Small intestine (tissue), 16 donors: Measurements from ENCODE around the gene SBNO1. TPM values are rescaled to one million over a fixed set of nuclear protein-coding genes. Genes with fewer than 3 reads are reported as not detected.
A peak's percentile ranks its signal among the peaks of the same experiment; 100 is the strongest.
"Not testable (repeated sequence)": the region's sequence is repeated elsewhere in the genome, so short reads cannot be mapped to it uniquely, and the experiment has no call there.

Experiments used
- DNase-seq, 2 donors: peaks; one replicate each; pipeline versions ENCODE4 v3.0.0 to v3.0.0-alpha.2; 2013
- FAIRE-seq: peaks from 2 replicates; lab custom pipeline; 2012; peaks lifted over from hg19 to GRCh38; lab: Jason Lieb, UNC
- H3K27ac ChIP-seq, 3 donors: one replicate each; pipeline ENCODE4 v1.5.1; 2013; ENCODE audit warnings: low read length in 2 of 3, mild to moderate bottlenecking in 2 of 3, control low read depth in 1 of 3, inconsistent platforms in 1 of 3, low read depth in 1 of 3, moderate library complexity in 1 of 3
- H3K27me3 ChIP-seq, 3 donors: one replicate each; pipeline ENCODE4 v1.6.1; 2013; ENCODE audit warnings: low read length in 3 of 3, inconsistent platforms in 1 of 3; ENCODE audit not compliant: control insufficient read depth in 3 of 3, insufficient read depth in 3 of 3
- H3K36me3 ChIP-seq, 3 donors: one replicate each; pipeline ENCODE4 v1.6.1; 2013; ENCODE audit warnings: low read length in 3 of 3, inconsistent platforms in 1 of 3, low read depth in 1 of 3, mild to moderate bottlenecking in 1 of 3, moderate library complexity in 1 of 3; ENCODE audit not compliant: control insufficient read depth in 3 of 3, insufficient read depth in 2 of 3
- H3K4me1 ChIP-seq, 3 donors: one replicate each; pipeline ENCODE4 v1.6.1; 2013; ENCODE audit warnings: low read length in 2 of 3, inconsistent platforms in 1 of 3, low read depth in 1 of 3, mild to moderate bottlenecking in 1 of 3, moderate library complexity in 1 of 3; ENCODE audit not compliant: control insufficient read depth in 3 of 3, insufficient read depth in 2 of 3
- H3K4me3 ChIP-seq, 3 donors: one replicate each; pipeline ENCODE4 v1.5.1; 2013; ENCODE audit warnings: low read length in 3 of 3, control low read depth in 1 of 3, inconsistent platforms in 1 of 3, low read depth in 1 of 3, mild to moderate bottlenecking in 1 of 3, moderate library complexity in 1 of 3
- H3K9me3 ChIP-seq, 2 donors: one replicate each; pipeline ENCODE4 v1.6.1; 2013; ENCODE audit warnings: low read depth in 1 of 2, low read length in 1 of 2; ENCODE audit not compliant: control insufficient read depth in 2 of 2, insufficient read depth in 1 of 2
- WGBS, 3 donors: extraction: QIAGEN DNeasy Blood & Tissue Kit; methylation state at CpG; one replicate each; pipeline ENCODE4 v1.1.7; 2013; 5-methylcytosine and 5-hydroxymethylcytosine counted together
- long read RNA-seq, 10 donors: transcript quantifications; one replicate each; lab custom pipeline, GENCODE V29; 2026
- polyA plus RNA-seq, 4 donors: library from polyadenylated mRNA; stranded (reverse) in 3 of 4; unstranded in 1 of 4; fragments of 200-250 nt in 3 of 4; fragments of 120-200 nt in 1 of 4; gene quantifications; one replicate each; pipeline versions ENCODE4 v1.2.1 to v1.2.3, GENCODE V29; 2013
- donor health status: healthy with polysubstance abuse.
- donor health status: control.
- donor health status: control.
- donor health status: Bipolar disorder and iron deficiency.
- donor health status: healthy.

The SBNO1 gene
- polyA plus RNA-seq: 10 to 100 TPM in 1 of 4 donors, 1 to 10 TPM in 3; 5.1 to 19.9 (median 6.5) TPM
- long read RNA-seq, donor 1: 0 reads
- long read RNA-seq, donor 2: 0 reads
- long read RNA-seq, donor 3, partial matches to known transcripts: 21 of 35 reads
- long read RNA-seq, donor 3, other reads (novel, unspliced or antisense): 14 of 35 reads
- long read RNA-seq, donor 4: 0 reads
- long read RNA-seq, donor 5: 0 reads
- long read RNA-seq, donor 6: 0 reads
- long read RNA-seq, donor 7: 0 reads
- long read RNA-seq, donor 8: 0 reads
- long read RNA-seq, donor 9: 0 reads
- long read RNA-seq, donor 10, partial matches to known transcripts: 22 of 22 reads
- long read RNA-seq, donor 10, other reads (novel, unspliced or antisense): 0 of 22 reads

DNA sequence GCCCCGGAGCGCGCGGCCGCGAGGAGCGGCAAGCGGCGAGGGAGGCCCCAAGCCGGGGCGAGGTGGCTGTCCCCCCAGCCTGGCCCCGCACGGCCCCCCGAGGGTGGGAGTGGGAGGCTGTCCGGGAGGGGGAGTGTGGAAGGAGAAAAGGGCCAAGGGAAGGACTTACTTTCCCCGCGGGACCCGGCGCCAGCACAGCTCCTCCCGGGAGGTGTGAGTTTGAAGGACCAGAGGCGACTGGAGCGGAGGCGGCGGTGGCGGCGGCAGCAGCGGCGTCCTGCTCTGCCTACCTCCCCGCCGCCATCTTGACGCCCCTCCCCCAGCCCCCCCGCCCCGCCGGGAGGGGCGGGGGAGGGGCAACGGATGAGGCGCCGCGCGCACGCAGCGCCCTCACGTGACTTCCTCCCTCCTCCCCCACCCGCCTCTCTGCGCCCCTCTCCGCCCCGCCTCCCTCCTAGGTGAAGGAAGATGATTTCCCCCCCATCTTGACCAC, at the start of gene SBNO1:
TSS of gene SBNO1 (minus strand) at position 316 of the 493 bp plus-strand sequence. CDS start 14,406 bp downstream, outside the sequence.
- Histone ChIP-seq H3K4me3 (peak within 1 kb of the TSS; percentile 92 to 97 (median 94)), H3K27ac (peak within 1 kb of the TSS; percentile 84 to 97 (median 93)), H3K4me1 (peaks cover 0 to 5% (median 0%) of the 10 kb centered on the region in 3 donors), H3K27me3 (no peaks in the 10 kb centered on the region), H3K36me3 (peaks cover 0 to 15% (median 0%) of the 10 kb centered on the region in 3 donors), H3K9me3 (no peaks in the 10 kb centered on the region)
- FAIRE-seq (no peak), DNase-seq (peak; percentile 89 to 94)
- WGBS, 3 donors: 0 to 1% (median 0%) methylated on average over 18 to 44 of the region's 47 CpGs

- no peak overlapping the region for H3K27ac ChIP-seq
- no peaks in the 10 kb centered on the region for H3K27me3 ChIP-seq
- H3K4me1 ChIP-seq: no peaks in the 10 kb centered on the region
- DNase-seq (no peak), FAIRE-seq (no peak)
- WGBS, 3 donors: 92 to 96% (median 93%) methylated on average over 5 of the region's 5 CpGs
- no peak overlapping the region for H3K4me3 ChIP-seq
- no peaks in the 10 kb centered on the region for H3K9me3 ChIP-seq
- H3K36me3 ChIP-seq: peaks cover 7 to 41% (median 11%) of the 10 kb centered on the region in 3 donors
These were observed 45.4 kb upstream of the SBNO1 start for GRCh38 chr12:123410041-123410412.

GRCh38 chr12:123409284-123410040, 44.8 kb upstream of the SBNO1 start:
- H3K27ac ChIP-seq, FAIRE-seq, H3K4me1 ChIP-seq, DNase-seq, H3K27me3 ChIP-seq, H3K4me3 ChIP-seq, H3K9me3 ChIP-seq: not testable (repeated sequence)
- H3K36me3 ChIP-seq: peaks cover 8 to 47% (median 11%) of the 10 kb centered on the region in 3 donors
- 85 to 90% (median 87%) methylated on average over 11 of the region's 11 CpGs for WGBS, 3 donors

DNA sequence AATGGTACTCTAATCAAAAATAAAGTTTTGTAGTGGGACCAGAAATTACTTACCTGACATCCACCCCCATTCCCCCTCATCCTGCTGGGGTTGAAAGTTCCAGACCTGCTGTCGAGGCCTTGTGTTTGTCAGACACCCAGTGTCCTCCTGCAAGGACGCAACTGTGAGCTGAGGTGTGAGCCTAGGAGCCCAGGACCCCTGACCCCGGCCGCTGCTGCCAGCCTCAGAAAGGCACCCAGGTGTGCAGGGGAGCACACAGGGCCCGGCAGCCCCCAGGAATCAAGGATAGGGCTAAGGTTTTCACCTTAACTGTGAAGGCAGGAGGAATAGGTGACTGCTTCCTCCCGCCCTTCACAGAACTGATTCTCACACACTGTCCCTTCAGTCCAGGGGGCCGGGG, 44.0 kb upstream of the SBNO1 start:
- 97 to 100% (median 99%) methylated on average over 5 to 7 of the region's 7 CpGs for WGBS, 3 donors
- not testable (repeated sequence) for FAIRE-seq

DNA sequence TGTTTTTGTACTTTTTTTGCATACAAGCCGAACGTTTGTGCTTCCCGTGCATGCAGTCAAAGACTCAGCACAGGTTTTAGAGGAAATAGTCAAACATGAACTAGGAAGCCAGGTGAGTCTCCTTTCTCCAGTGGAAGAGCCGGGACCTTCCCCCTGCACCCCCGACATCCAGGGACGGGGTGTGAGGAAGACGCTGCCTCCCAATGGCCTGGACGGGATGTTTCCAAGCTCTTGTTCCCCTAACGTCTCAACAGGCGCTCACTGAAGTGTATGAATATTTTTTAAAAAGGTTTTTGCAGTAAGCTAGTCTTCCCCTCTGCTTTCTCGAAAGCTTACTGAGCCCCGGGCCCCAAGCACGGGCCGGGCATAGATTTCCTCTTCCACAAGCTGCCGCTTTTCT, 43.3 kb upstream of the SBNO1 start:
- not testable (repeated sequence) for H3K27ac ChIP-seq, H3K4me1 ChIP-seq, FAIRE-seq, H3K27me3 ChIP-seq, H3K4me3 ChIP-seq, H3K9me3 ChIP-seq, DNase-seq
- peaks cover 17 to 62% (median 22%) of the 10 kb centered on the region in 3 donors for H3K36me3 ChIP-seq
- 73 to 83% (median 78%) methylated on average over 12 to 15 of the region's 15 CpGs for WGBS, 3 donors

More for the DNA sequence above, 44.0 kb upstream of the SBNO1 start:
- H3K36me3 ChIP-seq: peaks cover 12 to 55% (median 17%) of the 10 kb centered on the region in 3 donors
- not testable (repeated sequence) for H3K27ac ChIP-seq, H3K4me3 ChIP-seq, H3K9me3 ChIP-seq, DNase-seq, H3K4me1 ChIP-seq, H3K27me3 ChIP-seq

DNA sequence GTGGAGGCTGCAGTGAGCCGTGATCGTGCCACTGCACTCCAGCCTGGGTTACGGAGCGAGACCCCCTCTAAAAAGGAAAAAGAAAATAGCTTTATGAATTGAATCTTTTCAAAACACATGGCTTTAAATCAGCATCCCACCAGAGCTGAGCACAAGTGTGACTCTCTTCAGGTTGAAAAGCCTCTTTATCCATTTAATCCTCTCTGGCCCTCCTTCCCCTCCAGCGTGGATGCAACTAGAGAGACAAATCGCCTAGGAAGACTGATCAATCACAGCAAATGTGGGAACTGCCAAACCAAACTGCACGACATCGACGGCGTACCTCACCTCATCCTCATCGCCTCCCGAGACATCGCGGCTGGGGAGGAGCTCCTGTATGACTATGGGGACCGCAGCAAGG, 42.6 kb upstream of the SBNO1 start:
- not testable (repeated sequence) for H3K27me3 ChIP-seq, FAIRE-seq, DNase-seq, H3K4me1 ChIP-seq, H3K27ac ChIP-seq, H3K9me3 ChIP-seq, H3K4me3 ChIP-seq
- H3K36me3 ChIP-seq: peaks cover 21 to 69% (median 22%) of the 10 kb centered on the region in 3 donors
- WGBS, 3 donors: 93 to 97% (median 94%) methylated on average over 11 to 15 of the region's 15 CpGs

DNA sequence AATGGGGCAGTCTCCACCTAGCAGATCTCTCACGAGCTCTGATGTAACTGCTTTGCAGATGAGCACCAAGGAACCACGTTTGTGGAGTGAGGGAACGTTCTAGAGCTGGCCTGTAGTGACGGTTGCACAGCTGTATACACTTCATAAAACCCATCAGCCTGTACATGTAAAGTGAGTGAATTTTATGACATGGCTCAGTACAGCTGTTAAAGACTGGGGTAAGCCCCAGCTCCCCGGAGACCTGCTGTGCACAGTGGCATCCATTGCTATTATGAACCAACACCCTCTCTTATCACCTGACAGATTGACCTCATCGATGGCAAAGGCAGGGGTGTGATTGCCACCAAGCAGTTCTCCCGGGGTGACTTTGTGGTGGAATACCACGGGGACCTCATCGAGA, 39.9 kb upstream of the SBNO1 start:
- Histone ChIP-seq H3K27me3 (no peaks in the 10 kb centered on the region), H3K4me1 (no peaks in the 10 kb centered on the region), H3K9me3 (no peaks in the 10 kb centered on the region), H3K4me3 (no peak overlapping the region), H3K36me3 (peaks cover 22 to 80% (median 23%) of the 10 kb centered on the region in 3 donors), H3K27ac (no peak overlapping the region)
- DNase-seq: no peak
- WGBS, 3 donors: 85 to 89% (median 87%) methylated on average over 9 of the region's 9 CpGs
- no peak for FAIRE-seq
